Heart right ventricle (tissue), 16 donors: ENCODE measurements around the gene SEC14L5. TPM values are rescaled to one million over a fixed set of nuclear protein-coding genes. Genes with fewer than 3 reads are reported as not detected.

ENCODE experiments used
- ATAC-seq, 8 donors: fragments of 200-7000 bp; cut with Tn5 transposase; one replicate each; pipeline ENCODE4 v1.9.1; 2020; ENCODE audit warnings: mild to moderate bottlenecking in 8 of 8, moderate library complexity in 8 of 8, moderate number of reproducible peaks in 1 of 8
- DNase-seq, 2 donors: peaks; one replicate each; pipeline ENCODE4 v3.0.0-alpha.2; 2020
- H3K27ac ChIP-seq, 10 donors: fragments of 200-600 bp; sonication (generic) in 2 of 10; one replicate each; pipeline versions ENCODE4 v1.5.0 to v1.8.0; 2020 to 2022; ENCODE audit warnings: mild to moderate bottlenecking in 3 of 10
- H3K27me3 ChIP-seq, 7 donors: fragments of 200-600 bp; one replicate each; pipeline ENCODE4 v1.8.0; 2021 to 2022; ENCODE audit warnings: mild to moderate bottlenecking in 2 of 7
- H3K36me3 ChIP-seq, 9 donors: fragments of 200-600 bp; sonication (generic) in 1 of 9; one replicate each; pipeline versions ENCODE4 v1.5.0 to v1.8.0; 2020 to 2022; ENCODE audit warnings: mild to moderate bottlenecking in 2 of 9
- H3K4me1 ChIP-seq, 9 donors: fragments of 200-600 bp; sonication (generic) in 1 of 9; one replicate each; pipeline versions ENCODE4 v1.5.0 to v1.8.0; 2020 to 2022; ENCODE audit warnings: mild to moderate bottlenecking in 4 of 9
- H3K4me3 ChIP-seq, 10 donors: fragments of 200-600 bp; sonication (generic) in 2 of 10; one replicate each; pipeline versions ENCODE4 v1.5.0 to v1.8.0; 2020 to 2022; ENCODE audit warnings: mild to moderate bottlenecking in 7 of 10, moderate library complexity in 2 of 10
- H3K9me3 ChIP-seq, 11 donors: fragments of 200-600 bp in 10 of 11; sonication (generic) in 2 of 11; one replicate each; pipeline versions ENCODE4 v1.5.0 to v1.8.0; 2013 to 2022; ENCODE audit warnings: mild to moderate bottlenecking in 2 of 11, control low read depth in 1 of 11, moderate library complexity in 1 of 11
- CTCF ChIP-seq, 9 donors: fragments of 200-600 bp; sonication (generic) in 2 of 9; IDR thresholded peaks; one replicate each; pipeline versions ENCODE4 v1.5.0 to v1.8.0; 2021 to 2022; ENCODE audit warnings: antibody characterized with exemption in 9 of 9, mild to moderate bottlenecking in 5 of 9, moderate library complexity in 1 of 9
- WGBS, 2 donors: extraction: QIAGEN DNeasy Blood & Tissue Kit; methylation state at CpG; one replicate each; pipeline ENCODE4 v1.1.7; 2013; ENCODE audit warnings: inconsistent platforms in 1 of 2; 5-methylcytosine and 5-hydroxymethylcytosine counted together
- intact Hi-C, 10 donors: fragments of 100-400 bp; cut with DNase I; formaldehyde crosslinking; loops; one replicate each; pipeline versions ENCODE4 v1.11.1 to v1.14.2; 2022
- polyA plus RNA-seq, 2 donors: library from polyadenylated mRNA; stranded (reverse); fragments of 200-250 nt; gene quantifications; one replicate each; pipeline ENCODE4 v1.2.3, GENCODE V29; 2013
- total RNA-seq, 10 donors: library from RNA; stranded (reverse); fragmentation: NEBNext Ultra II Directional in 3 of 10; extraction: Animal tissue kit (Norgen Biotek cat#: 25700) in 3 of 10; gene quantifications; one replicate each; pipeline versions ENCODE4 v1.2.1 to v1.2.4, GENCODE V29; 2021 to 2023
- donor health status: Arrhythmogenic right ventricular cardiomyopathy.
- donor health status: ischemic (EF 13 %, LVEDD 7.1; RV severe dilation, severe dysfunction).
- donor health status: healthy with polysubstance abuse.
- donor health status: DM: no; HTN: yes; CAD: no.
- donor health status: DM: no; HTN: no; CAD: no.
- donor health status: ischemic (EF 25% LVEDD 6.9; RV normal size, moderate dysfunction).
- donor health status: ischemic (EF 25% LVEDD 5.7; RV mildly dilated, moderate dysfunction).
- donor health status: healthy.
- donor health status: DM: yes; HTN: yes; CAD: no.
- donor health status: Ischemic cardiomyopathy.
- donor health status: ischemic (EF 35%, LVEDD 5.7; RV mildly dilated, moderate dysfunction).
- donor health status: nonischemic (EF 11% LVEDD 7.7; RV severe dilation, severe dysfunction).
- donor health status: DM: yes; HTN: yes; CAD: no.
- donor health status: PGD.
- donor health status: ischemic (EF 29% LVEDD 5.4; RV normal size, mild dysfunction).
- donor health status: nonischemic (EF 23%, LVEDD 6.1; RV moderate dilation, normal function).

The SEC14L5 gene
- total and polyA plus RNA-seq, 12 donors: 0.04 to 28.4 (median 11.0) TPM

GRCh38 chr16:4970010-4970409 is 11.9 kb downstream of the SEC14L5 start:
- 50 to 64% methylated on average over 3 of the region's 3 CpGs for WGBS, 2 donors
- Histone ChIP-seq H3K9me3 (peaks cover 0 to 3% (median 0%) of the 10 kb centered on the region in 11 donors), H3K27me3 (peaks cover 0 to 9% (median 0%) of the 10 kb centered on the region in 7 donors), H3K4me1 (peaks cover 0 to 4% (median 0%) of the 10 kb centered on the region in 9 donors), H3K4me3 (no peak overlapping the region), H3K27ac (peak overlapping the region in 1 of 10 donors; percentile 45), H3K36me3 (no peaks in the 10 kb centered on the region)
- DNase-seq (no peak), ATAC-seq (peak in 3 of 8 donors; percentile 8 to 39 (median 14))
- TF ChIP-seq CTCF (IDR thresholded peaks at IDR 0.05): no peak
- intact Hi-C loops: no loop called here

GRCh38 chr16:4972938-4973587 is 14.9 kb downstream of the SEC14L5 start:
- Histone ChIP-seq H3K27ac (no peak overlapping the region), H3K36me3 (no peaks in the 10 kb centered on the region), H3K4me3 (no peak overlapping the region), H3K9me3 (peaks cover 0 to 11% (median 0%) of the 10 kb centered on the region in 11 donors), H3K4me1 (peaks cover 0 to 4% (median 0%) of the 10 kb centered on the region in 9 donors), H3K27me3 (peaks cover 0 to 9% (median 0%) of the 10 kb centered on the region in 7 donors)
- WGBS, 2 donors: 52 to 62% methylated on average over 8 of the region's 8 CpGs
- TF ChIP-seq CTCF (IDR thresholded peaks at IDR 0.05): no peak
- ATAC-seq (no peak), DNase-seq (no peak)
- intact Hi-C loops: no loop called here

GRCh38 chr16:4976079-4976478 is 17.9 kb downstream of the SEC14L5 start:
- Histone ChIP-seq H3K27me3 (no peaks in the 10 kb centered on the region), H3K9me3 (peaks cover 0 to 11% (median 0%) of the 10 kb centered on the region in 11 donors), H3K4me3 (no peak overlapping the region), H3K36me3 (no peaks in the 10 kb centered on the region), H3K4me1 (no peaks in the 10 kb centered on the region), H3K27ac (peak overlapping the region in 1 of 10 donors; percentile 13)
- TF ChIP-seq CTCF (IDR thresholded peaks at IDR 0.05): no peak
- intact Hi-C loops: no loop called here
- DNase-seq: no peak
- no peak for ATAC-seq
- 81 to 87% methylated on average over 2 of the region's 2 CpGs for WGBS, 2 donors

- peak overlapping the region in 2 of 10 donors; percentile 13 to 74 for H3K27ac ChIP-seq
- H3K4me1 ChIP-seq: peaks cover 0 to 4% (median 0%) of the 10 kb centered on the region in 9 donors
- DNase-seq: no peak
- no peaks in the 10 kb centered on the region for H3K36me3 ChIP-seq
- 81 to 82% methylated on average over 5 of the region's 5 CpGs for WGBS, 2 donors
- no peak overlapping the region for H3K4me3 ChIP-seq
- intact Hi-C loops: no loop called here
- ATAC-seq: peak in 2 of 8 donors; percentile 37 to 53
- H3K27me3 ChIP-seq: no peaks in the 10 kb centered on the region
- peaks cover 0 to 11% (median 0%) of the 10 kb centered on the region in 11 donors for H3K9me3 ChIP-seq
- no peak for TF ChIP-seq CTCF (IDR thresholded peaks at IDR 0.05)
Observed at GRCh38 chr16:4976611-4977145, 18.5 kb downstream of the SEC14L5 start.
